ENCODE data around the gene ASF1A. TPM values are rescaled to one million over a fixed set of nuclear protein-coding genes. Genes with fewer than 3 reads are reported as not detected.

Gene ASF1A
- total and polyA plus RNA-seq, 9 of the 15 experiments (the other 6 are each of a cell fraction or from before 2014, with no cell fraction given): 31.5 to 45.3 (median 34.8) TPM

DNA sequence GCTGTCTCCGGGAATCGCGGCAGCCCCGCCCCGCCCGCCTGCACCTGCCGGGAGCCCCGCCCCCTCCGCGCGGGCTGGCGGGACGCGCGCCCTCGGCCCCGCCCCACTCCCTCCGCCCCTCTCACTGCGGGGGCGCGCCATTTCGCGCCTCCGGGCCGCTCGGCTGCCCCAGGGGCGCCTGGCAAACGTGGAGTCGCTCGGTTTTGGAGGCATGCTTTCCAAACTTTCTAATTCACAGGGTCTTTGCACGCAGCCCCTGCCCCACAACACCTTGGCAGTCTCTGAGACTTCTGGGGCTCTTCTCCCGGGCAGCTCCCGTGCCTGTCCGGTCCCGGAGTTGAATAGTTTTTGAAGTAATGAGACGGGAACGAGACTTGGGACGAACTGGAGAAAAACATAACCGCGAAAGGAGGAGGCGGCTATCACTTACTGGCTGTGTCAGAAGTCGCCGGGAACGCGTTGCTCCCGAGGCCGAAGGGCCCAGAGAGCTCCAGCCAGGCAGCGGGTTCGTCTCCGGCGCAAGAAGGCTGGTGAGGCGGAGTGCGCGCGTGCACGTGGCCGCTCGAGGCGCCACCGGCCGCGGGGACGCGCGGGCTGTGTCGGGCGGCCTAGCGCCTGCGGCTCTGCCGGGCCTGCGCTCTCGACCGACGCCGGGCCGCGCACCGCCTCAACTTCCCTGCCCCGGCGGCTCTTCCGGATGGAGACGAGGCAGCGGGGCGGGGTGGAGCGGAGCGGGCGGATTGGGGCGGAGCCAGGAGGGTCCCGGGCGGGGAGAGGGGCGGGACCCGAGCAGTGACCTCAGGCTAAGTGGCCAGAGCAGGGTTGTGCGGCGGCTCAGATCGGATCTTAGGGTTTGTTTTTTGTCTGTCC is 40.7 kb downstream of the ASF1A start, which contains the start of gene MCM9 (continued):
- TF ChIP-seq, protein P1, sequence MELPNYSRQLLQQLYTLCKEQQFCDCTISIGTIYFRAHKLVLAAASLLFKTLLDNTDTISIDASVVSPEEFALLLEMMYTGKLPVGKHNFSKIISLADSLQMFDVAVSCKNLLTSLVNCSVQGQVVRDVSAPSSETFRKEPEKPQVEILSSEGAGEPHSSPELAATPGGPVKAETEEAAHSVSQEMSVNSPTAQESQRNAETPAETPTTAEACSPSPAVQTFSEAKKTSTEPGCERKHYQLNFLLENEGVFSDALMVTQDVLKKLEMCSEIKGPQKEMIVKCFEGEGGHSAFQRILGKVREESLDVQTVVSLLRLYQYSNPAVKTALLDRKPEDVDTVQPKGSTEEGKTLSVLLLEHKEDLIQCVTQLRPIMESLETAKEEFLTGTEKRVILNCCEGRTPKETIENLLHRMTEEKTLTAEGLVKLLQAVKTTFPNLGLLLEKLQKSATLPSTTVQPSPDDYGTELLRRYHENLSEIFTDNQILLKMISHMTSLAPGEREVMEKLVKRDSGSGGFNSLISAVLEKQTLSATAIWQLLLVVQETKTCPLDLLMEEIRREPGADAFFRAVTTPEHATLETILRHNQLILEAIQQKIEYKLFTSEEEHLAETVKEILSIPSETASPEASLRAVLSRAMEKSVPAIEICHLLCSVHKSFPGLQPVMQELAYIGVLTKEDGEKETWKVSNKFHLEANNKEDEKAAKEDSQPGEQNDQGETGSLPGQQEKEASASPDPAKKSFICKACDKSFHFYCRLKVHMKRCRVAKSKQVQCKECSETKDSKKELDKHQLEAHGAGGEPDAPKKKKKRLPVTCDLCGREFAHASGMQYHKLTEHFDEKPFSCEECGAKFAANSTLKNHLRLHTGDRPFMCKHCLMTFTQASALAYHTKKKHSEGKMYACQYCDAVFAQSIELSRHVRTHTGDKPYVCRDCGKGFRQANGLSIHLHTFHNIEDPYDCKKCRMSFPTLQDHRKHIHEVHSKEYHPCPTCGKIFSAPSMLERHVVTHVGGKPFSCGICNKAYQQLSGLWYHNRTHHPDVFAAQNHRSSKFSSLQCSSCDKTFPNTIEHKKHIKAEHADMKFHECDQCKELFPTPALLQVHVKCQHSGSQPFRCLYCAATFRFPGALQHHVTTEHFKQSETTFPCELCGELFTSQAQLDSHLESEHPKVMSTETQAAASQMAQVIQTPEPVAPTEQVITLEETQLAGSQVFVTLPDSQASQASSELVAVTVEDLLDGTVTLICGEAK (IDR thresholded peaks at IDR 0.05): no peak
- TF ChIP-seq, protein P1 (CRISPR knock-in tag; IDR thresholded peaks at IDR 0.05): no peak
- TF ChIP-seq FOXM1 (IDR thresholded peaks at IDR 0.05; ENCODE audit: low read depth) (no peak), FOXM1 (CRISPR knock-in tag; IDR thresholded peaks at IDR 0.05; ENCODE audit: low read depth) (no peak), PRPF4 (IDR thresholded peaks at IDR 0.05; ENCODE audit: insufficient read depth, low read depth, low read length, poor library complexity, severe bottlenecking) (no peak), CTBP1 (IDR thresholded peaks at IDR 0.05; ENCODE audit: borderline replicate concordance) (peak; percentile 97), TAL1 (IDR thresholded peaks at IDR 0.05) (no peak), RHOXF2B (CRISPR knock-in tag; conservative IDR thresholded peaks at IDR 0.05) (no peak), BRF1 (IDR thresholded peaks at IDR 0.05; ENCODE audit: borderline replicate concordance, extremely low read depth, insufficient read length) (no peak), KAT7 (CRISPR knock-in tag; IDR thresholded peaks at IDR 0.05; ENCODE audit: borderline replicate concordance) (no peak)
- TF ChIP-seq, protein P2, sequence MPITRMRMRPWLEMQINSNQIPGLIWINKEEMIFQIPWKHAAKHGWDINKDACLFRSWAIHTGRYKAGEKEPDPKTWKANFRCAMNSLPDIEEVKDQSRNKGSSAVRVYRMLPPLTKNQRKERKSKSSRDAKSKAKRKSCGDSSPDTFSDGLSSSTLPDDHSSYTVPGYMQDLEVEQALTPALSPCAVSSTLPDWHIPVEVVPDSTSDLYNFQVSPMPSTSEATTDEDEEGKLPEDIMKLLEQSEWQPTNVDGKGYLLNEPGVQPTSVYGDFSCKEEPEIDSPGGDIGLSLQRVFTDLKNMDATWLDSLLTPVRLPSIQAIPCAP (CRISPR knock-in tag; IDR thresholded peaks at IDR 0.05; ENCODE audit: borderline replicate concordance): no peak
- TF ChIP-seq, protein P3, sequence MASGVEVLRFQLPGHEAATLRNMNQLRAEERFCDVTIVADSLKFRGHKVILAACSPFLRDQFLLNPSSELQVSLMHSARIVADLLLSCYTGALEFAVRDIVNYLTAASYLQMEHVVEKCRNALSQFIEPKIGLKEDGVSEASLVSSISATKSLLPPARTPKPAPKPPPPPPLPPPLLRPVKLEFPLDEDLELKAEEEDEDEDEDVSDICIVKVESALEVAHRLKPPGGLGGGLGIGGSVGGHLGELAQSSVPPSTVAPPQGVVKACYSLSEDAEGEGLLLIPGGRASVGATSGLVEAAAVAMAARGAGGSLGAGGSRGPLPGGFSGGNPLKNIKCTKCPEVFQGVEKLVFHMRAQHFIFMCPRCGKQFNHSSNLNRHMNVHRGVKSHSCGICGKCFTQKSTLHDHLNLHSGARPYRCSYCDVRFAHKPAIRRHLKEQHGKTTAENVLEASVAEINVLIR (CRISPR knock-in tag; IDR thresholded peaks at IDR 0.05): no peak
